ENCODE data around the gene ZNF260. TPM values are rescaled to one million over a fixed set of nuclear protein-coding genes. Genes with fewer than 3 reads are reported as not detected.

ZNF260 gene
- 1 to 10 TPM; 3.7 to 6.4 TPM for total RNA-seq

GRCh38 chr19:36528194-36528920, at the start of gene ZNF260:
ZNF260 (minus strand) TSS chr19:36528271; CDS start chr19:36515238, 13,033 bp downstream.
- ATAC-seq (peak; percentile 88), DNase-seq (peak; percentile 94)
- CTCF ChIA-PET, result interaction anchor here (2.0 kb wide), 1 partner anchor 150 kb away, joined by 4 read pairs; the partner anchor contains the start of gene ZFP14
- H3K36me3 Mint-ChIP-seq (ENCODE audit: low read depth), result peaks cover 66% of the 10 kb centered on the region
- H3K27me3 Mint-ChIP-seq, result no peaks in the 10 kb centered on the region
- H3K4me1 Mint-ChIP-seq (ENCODE audit: low read depth), result peaks cover 15% of the 10 kb centered on the region
- intact Hi-C loops (cut with micrococcal nuclease), result loop anchor here (5.0 kb wide), 1 partner anchor 159 kb away; the partner anchor contains the start of gene ZNF567
- POLR2A ChIA-PET, result interaction anchor here (0.7 to 3.0 kb wide), 21 partner anchors 13 to 689 kb away, joined by 3 to 12 read pairs (median 3); partner anchors contain the start of genes ZFP14, ZNF382, ZNF529 and ZNF566
- H3K27ac Mint-ChIP-seq, result peak within 1 kb of the TSS; percentile 97
- peaks cover 20% of the 10 kb centered on the region for H3K9me3 Mint-ChIP-seq
- no peak for TF ChIP-seq CTCF (IDR thresholded peaks at IDR 0.05)
- peak within 1 kb of the TSS; percentile 90 for H3K4me3 Mint-ChIP-seq

DNA sequence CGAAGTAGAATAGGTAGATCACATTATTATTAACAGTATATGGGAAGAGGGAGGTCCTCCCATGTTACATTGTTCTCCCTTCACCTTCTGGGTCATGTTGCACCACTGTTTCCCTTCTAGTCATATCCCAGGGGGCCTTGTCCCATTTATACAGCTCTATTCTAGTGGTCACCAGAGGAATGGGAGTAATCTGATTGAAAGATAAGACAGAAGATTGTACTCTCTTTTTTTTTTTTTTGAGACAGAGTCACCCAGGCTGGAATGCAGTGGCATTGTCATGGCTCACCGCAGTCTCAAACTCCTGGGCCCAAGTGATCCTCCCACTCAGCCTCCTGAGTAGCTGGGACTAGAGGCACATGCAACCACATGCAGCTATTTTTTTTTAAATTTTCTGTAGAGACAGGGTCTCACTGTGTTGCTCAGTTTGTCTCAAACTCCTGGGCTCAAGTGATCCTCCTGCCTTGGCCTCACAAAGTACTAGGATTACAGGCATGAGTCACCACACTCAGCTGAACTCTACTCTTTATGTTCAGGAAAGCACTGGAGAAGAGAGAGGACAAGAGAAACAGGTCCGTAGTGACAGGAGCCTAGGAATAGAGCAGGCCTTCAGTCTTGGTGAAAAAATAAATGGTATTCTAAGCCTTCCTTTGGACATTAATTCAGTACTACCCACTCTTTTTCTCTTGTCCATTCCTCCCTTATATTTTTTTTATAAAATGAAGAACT, 49.4 kb upstream of the ZNF260 start:
- DNase-seq, result no peak
- H3K27ac Mint-ChIP-seq, result no peak overlapping the region

GRCh38 chr19:36574741-36575140, 46.7 kb upstream of the ZNF260 start:
- intact Hi-C loops (cut with micrococcal nuclease), result no loop called here
- Mint-ChIP-seq H3K4me3 (peak overlapping the region; percentile 83), H3K27me3 (no peaks in the 10 kb centered on the region), H3K9me3 (no peaks in the 10 kb centered on the region), H3K4me1 (ENCODE audit: low read depth) (peaks cover 25% of the 10 kb centered on the region), H3K36me3 (ENCODE audit: low read depth) (peaks cover 73% of the 10 kb centered on the region), H3K27ac (peak overlapping the region; percentile 95)
- ATAC-seq (no peak), DNase-seq (no peak)
- ChIA-PET CTCF (no interaction called here), POLR2A (interaction anchor here (0.7 kb wide), 1 partner anchor 196 kb away, joined by 3 read pairs; no protein-coding TSS in a partner anchor)
- no peak for TF ChIP-seq CTCF (IDR thresholded peaks at IDR 0.05)

More for the DNA sequence above, 49.4 kb upstream of the ZNF260 start:
- H3K36me3 Mint-ChIP-seq (ENCODE audit: low read depth), result peaks cover 78% of the 10 kb centered on the region
- no peak overlapping the region for H3K4me3 Mint-ChIP-seq
- no peaks in the 10 kb centered on the region for H3K27me3 Mint-ChIP-seq
- POLR2A ChIA-PET, result no interaction called here
- CTCF ChIA-PET, result no interaction called here
- H3K4me1 Mint-ChIP-seq (ENCODE audit: low read depth), result peaks cover 17% of the 10 kb centered on the region
- TF ChIP-seq CTCF (IDR thresholded peaks at IDR 0.05), result no peak
- no peak for ATAC-seq
- intact Hi-C loops (cut with micrococcal nuclease), result no loop called here
- peaks cover 13% of the 10 kb centered on the region for H3K9me3 Mint-ChIP-seq

DNA sequence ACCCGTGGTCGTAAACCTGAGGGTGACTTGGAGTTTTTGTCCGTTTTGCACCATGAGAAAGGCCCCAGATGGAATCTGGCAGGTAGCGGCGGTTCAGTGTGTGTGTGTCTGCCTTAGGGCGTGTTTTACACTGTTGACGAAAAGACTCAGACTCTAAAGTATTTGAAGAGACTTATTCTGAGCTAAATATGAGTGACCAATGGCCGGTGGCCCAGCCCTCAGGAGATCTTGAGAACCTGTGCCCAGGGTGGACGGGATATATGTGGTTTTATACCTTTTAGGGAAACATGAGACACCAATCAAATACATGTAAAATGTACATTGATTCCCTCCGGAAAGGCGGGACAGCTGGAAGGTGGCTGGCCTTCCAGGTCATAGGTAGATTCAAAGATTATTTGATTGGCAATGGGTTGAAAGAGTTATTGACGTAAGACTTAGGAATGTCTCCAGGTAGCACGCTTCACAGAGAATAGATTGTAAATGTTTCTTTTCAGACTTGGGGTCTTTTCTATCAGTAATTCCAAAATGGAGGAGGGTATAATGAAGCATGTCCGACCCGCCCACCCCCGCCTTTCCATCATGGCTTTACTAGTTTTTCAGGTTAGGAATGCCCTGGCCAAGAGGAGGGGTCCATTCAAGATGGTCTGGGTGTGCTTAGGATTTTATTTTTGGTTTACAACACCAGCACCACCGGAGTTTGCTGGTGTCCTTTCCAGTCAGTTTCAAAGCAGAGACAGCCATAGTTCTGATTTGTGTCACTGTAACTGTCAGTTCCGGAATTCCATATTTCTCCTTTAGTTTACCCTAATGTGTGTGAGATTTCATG, 46.0 kb upstream of the ZNF260 start:
- ATAC-seq (peak; percentile 3), DNase-seq (peak; percentile 30)
- intact Hi-C loops (cut with micrococcal nuclease), result no loop called here
- ChIA-PET CTCF (no interaction called here), POLR2A (interaction anchor here (0.6 to 2.5 kb wide), 9 partner anchors 9 to 358 kb away, joined by 3 to 14 read pairs (median 4); partner anchors contain the start of genes ZNF260, ZNF382, ZNF566 and ZNF790)
- Mint-ChIP-seq H3K4me1 (ENCODE audit: low read depth) (peaks cover 25% of the 10 kb centered on the region), H3K4me3 (peak overlapping the region; percentile 83), H3K27me3 (no peaks in the 10 kb centered on the region), H3K27ac (peak overlapping the region; percentile 95), H3K9me3 (peaks cover 1% of the 10 kb centered on the region), H3K36me3 (ENCODE audit: low read depth) (peaks cover 73% of the 10 kb centered on the region)
- no peak for TF ChIP-seq CTCF (IDR thresholded peaks at IDR 0.05)

All from activated CD8-positive, alpha-beta T cell treated with anti-CD3 and anti-CD28 coated beads for 36 hours (primary cell).